ENCODE measurements around the gene AASS. TPM values are rescaled to one million over a fixed set of nuclear protein-coding genes. Genes with fewer than 3 reads are reported as not detected.

Gene AASS
- total RNA-seq, 2 experiments from 2014 or later = 1.9 to 2.2 TPM

DNA sequence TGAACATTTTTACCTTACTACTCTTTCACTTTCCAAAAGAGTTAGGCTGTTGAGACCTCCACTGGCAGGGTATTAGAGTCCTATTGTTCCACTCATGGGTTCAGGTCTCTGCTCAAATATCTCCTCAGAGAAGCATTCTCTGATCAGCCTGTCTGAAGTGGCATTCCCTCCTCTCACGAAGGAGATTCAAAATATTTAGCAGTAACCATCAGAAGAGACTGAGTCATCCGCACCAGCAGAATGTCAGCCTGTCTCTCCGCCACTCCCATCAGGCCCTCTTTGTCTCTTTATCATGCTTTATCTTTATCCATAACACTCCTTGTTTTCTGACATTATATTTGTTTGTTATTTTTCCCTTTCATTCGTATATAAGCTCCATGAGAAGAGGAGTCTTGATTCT lies 79.1 kb downstream of the AASS start:
- CTCF ChIA-PET = no interaction called here
- Mint-ChIP-seq H3K36me3 (ENCODE audit: low read depth) (no peaks in the 10 kb centered on the region), H3K27ac (no peak overlapping the region), H3K27me3 (ENCODE audit: low read depth) (no peaks in the 10 kb centered on the region), H3K4me3 (no peak overlapping the region), H3K9me3 (no peaks in the 10 kb centered on the region), H3K4me1 (ENCODE audit: low read depth) (no peaks in the 10 kb centered on the region)
- intact Hi-C loops (cut with micrococcal nuclease) = no loop called here
- DNase-seq = no peak

DNA sequence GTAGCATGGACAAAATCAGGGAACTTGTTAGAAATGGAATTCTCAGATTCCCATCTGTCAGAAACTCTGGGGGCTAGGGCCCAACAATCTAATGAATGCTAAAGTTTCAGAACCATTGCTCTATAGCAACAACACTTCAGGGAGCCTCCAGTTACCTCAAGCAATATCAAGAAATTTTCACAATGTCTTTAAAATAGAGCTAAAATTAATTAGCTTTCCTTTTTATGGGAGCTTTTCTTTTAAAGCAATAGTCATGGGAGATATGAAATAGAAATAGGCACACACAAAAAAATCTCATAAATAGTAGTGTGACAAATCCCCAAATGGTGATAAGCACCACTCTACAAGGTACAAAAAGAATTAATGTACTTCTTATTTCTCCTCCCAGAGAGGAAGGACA lies 80.9 kb downstream of the AASS start:
- CTCF ChIA-PET = interaction anchor here (0.6 kb wide), 1 partner anchor 440 kb away, joined by 6 read pairs; no protein-coding TSS in a partner anchor
- no peak for DNase-seq
- no peaks in the 10 kb centered on the region for H3K36me3 Mint-ChIP-seq (ENCODE audit: low read depth)
- no peaks in the 10 kb centered on the region for H3K27me3 Mint-ChIP-seq (ENCODE audit: low read depth)
- H3K4me1 Mint-ChIP-seq (ENCODE audit: low read depth) = no peaks in the 10 kb centered on the region
- intact Hi-C loops (cut with micrococcal nuclease) = no loop called here
- H3K9me3 Mint-ChIP-seq = no peaks in the 10 kb centered on the region
- H3K4me3 Mint-ChIP-seq = no peak overlapping the region
- no peak overlapping the region for H3K27ac Mint-ChIP-seq

DNA sequence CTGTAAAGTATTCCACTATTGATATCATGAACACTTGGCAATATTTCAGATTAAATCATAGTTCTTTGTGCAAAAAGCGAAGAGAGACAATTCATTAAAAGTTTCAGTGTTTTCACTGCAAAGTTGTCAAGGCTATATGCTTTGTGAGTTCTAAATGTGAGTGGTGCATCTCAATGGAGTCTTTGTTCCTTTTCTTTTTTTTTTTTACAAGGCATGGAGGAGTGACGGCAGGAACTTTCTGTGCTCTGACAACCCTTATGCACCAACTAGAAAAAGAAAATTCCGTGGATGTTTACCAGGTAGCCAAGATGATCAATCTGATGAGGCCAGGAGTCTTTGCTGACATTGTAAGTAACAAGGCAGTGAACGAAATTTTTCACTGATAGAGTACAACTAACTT lies 84.5 kb downstream of the AASS start:
- CTCF ChIA-PET = no interaction called here
- no peak overlapping the region for H3K4me3 Mint-ChIP-seq
- no peak for DNase-seq
- no peaks in the 10 kb centered on the region for H3K36me3 Mint-ChIP-seq (ENCODE audit: low read depth)
- H3K4me1 Mint-ChIP-seq (ENCODE audit: low read depth) = no peaks in the 10 kb centered on the region
- no peaks in the 10 kb centered on the region for H3K27me3 Mint-ChIP-seq (ENCODE audit: low read depth)
- intact Hi-C loops (cut with micrococcal nuclease) = no loop called here
- H3K27ac Mint-ChIP-seq = no peak overlapping the region
- no peaks in the 10 kb centered on the region for H3K9me3 Mint-ChIP-seq

DNA sequence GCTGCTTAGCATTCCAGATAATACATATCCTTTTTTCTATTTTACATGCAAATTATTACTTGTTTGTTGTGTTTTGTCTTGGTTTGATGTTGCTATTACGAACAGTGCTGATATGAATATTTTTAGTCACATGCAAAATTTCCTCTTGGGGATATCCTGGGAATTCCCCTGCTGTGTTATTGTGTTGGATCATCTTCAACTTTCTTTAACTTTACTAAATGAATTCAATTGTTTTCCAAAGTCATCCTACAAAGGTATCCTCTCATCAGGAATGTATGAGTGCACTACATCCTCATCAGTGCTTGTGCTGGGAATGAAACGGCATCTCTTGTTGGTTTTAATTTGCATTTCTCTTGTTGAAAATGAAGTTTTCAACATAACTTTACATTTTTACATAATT lies 87.1 kb downstream of the AASS start:
- no peaks in the 10 kb centered on the region for H3K4me1 Mint-ChIP-seq (ENCODE audit: low read depth)
- intact Hi-C loops (cut with micrococcal nuclease) = no loop called here
- H3K9me3 Mint-ChIP-seq = no peaks in the 10 kb centered on the region
- CTCF ChIA-PET = no interaction called here
- H3K4me3 Mint-ChIP-seq = no peak overlapping the region
- DNase-seq = no peak
- no peaks in the 10 kb centered on the region for H3K36me3 Mint-ChIP-seq (ENCODE audit: low read depth)
- H3K27ac Mint-ChIP-seq = no peak overlapping the region
- no peaks in the 10 kb centered on the region for H3K27me3 Mint-ChIP-seq (ENCODE audit: low read depth)

DNA sequence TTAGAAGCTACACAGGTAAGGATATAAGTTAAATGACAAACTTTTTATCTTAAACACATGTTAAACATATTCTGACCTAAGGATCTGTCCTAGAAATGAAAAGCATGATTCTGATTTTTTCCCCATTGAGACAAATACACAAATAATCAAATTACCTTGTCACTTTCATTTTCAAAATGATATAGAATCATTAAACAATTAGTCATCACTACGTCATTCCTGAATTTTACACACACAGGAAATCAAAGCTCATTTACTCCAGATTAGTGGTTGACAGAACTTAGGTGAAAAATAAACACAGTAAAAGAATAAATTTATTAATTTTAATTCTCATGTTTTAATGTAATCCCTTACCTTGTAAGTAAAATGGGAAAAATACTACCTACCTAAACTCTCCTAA lies 89.0 kb downstream of the AASS start:
- Mint-ChIP-seq H3K36me3 (ENCODE audit: low read depth) (no peaks in the 10 kb centered on the region), H3K27me3 (ENCODE audit: low read depth) (no peaks in the 10 kb centered on the region), H3K27ac (no peak overlapping the region), H3K9me3 (no peaks in the 10 kb centered on the region), H3K4me1 (ENCODE audit: low read depth) (no peaks in the 10 kb centered on the region), H3K4me3 (no peak overlapping the region)
- CTCF ChIA-PET = no interaction called here
- intact Hi-C loops (cut with micrococcal nuclease) = no loop called here
- no peak for DNase-seq

DNA sequence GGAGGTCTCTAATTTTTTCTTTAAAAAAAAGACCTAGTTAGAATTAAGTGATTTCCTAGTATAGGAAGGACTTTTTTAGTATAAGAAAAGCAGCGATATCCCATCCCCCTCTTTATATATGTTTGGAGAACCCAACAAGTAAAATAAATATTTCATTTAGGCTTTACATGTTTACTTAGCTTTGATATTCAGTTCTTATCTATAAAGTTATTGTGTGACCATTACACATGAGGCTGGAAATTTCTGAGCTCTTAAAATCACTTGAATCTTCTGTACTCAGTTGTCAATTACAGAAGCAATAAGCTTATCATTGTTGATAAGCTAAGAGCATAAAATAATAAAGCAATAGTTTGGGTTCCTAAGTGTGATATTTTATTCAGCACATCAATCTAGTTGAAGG lies 89.7 kb downstream of the AASS start:
- Mint-ChIP-seq H3K9me3 (no peaks in the 10 kb centered on the region), H3K36me3 (ENCODE audit: low read depth) (no peaks in the 10 kb centered on the region), H3K4me3 (no peak overlapping the region), H3K27ac (no peak overlapping the region), H3K4me1 (ENCODE audit: low read depth) (no peaks in the 10 kb centered on the region), H3K27me3 (ENCODE audit: low read depth) (no peaks in the 10 kb centered on the region)
- CTCF ChIA-PET = no interaction called here
- intact Hi-C loops (cut with micrococcal nuclease) = no loop called here
- DNase-seq = no peak

DNA sequence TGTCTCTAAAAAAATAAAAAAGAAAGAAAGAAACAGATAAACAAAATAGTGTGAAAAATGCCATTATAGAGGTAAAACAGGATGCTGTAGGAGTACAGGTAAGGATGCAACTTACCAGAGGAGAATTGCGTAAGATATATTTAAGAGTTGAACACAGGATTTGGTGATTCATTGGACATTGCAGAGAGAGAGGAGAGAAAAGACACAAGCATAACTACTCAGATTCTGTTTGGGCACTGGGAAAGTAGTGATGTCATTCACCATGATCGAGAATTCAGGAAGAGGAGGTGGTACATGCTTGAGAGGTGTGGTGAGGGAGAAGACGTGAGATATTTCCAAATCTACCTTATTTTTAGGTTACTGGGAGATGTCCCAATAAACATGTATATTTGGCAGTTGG lies 97.6 kb downstream of the AASS start:
- H3K27ac Mint-ChIP-seq = no peak overlapping the region
- DNase-seq = no peak
- H3K4me1 Mint-ChIP-seq (ENCODE audit: low read depth) = no peaks in the 10 kb centered on the region
- H3K9me3 Mint-ChIP-seq = no peaks in the 10 kb centered on the region
- no peaks in the 10 kb centered on the region for H3K27me3 Mint-ChIP-seq (ENCODE audit: low read depth)
- no peaks in the 10 kb centered on the region for H3K36me3 Mint-ChIP-seq (ENCODE audit: low read depth)
- CTCF ChIA-PET = no interaction called here
- no peak overlapping the region for H3K4me3 Mint-ChIP-seq
- intact Hi-C loops (cut with micrococcal nuclease) = no loop called here

DNA sequence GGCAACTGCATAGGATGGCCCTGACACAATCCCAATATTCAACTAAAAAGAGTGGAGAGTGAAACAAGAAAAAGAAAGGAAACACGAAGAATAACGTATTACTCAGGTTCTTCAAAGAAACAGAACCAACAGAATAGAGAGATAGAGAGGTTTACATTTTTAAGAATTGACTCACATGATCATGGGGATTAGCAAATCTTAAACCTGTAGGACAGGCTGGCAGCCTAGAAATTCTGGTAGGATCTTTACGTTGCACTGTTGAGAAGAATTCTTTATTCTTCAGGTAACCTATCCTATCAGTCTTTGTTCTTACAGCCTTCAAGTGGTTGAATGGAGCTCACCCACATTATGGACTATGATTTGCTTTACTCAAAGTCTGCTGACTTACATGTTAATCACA lies 103.9 kb downstream of the AASS start:
- CTCF ChIA-PET = no interaction called here
- H3K27ac Mint-ChIP-seq = no peak overlapping the region
- H3K27me3 Mint-ChIP-seq (ENCODE audit: low read depth) = no peaks in the 10 kb centered on the region
- H3K9me3 Mint-ChIP-seq = no peaks in the 10 kb centered on the region
- no peak overlapping the region for H3K4me3 Mint-ChIP-seq
- intact Hi-C loops (cut with micrococcal nuclease) = no loop called here
- no peaks in the 10 kb centered on the region for H3K36me3 Mint-ChIP-seq (ENCODE audit: low read depth)
- no peak for DNase-seq
- no peaks in the 10 kb centered on the region for H3K4me1 Mint-ChIP-seq (ENCODE audit: low read depth)

DNA sequence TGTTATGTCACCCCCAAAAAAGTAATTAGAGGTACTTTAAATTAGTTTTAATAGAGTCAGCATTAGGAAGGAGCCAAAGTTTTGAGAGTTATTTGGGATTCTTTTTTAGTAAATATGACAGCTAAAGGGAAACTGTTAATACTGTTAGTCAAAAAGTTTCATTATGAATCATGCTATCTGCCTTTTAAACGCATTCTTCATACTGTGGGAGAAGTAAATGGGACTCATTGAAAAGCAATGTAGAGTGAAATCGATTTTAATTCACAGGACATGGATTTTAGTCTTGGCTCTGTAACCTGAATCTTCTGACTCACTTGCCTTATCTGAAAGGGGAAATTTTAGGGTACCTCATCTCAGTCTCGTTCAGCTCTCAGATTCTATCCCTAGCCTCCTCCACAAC lies 105.1 kb downstream of the AASS start:
- no peaks in the 10 kb centered on the region for H3K9me3 Mint-ChIP-seq
- no peak for DNase-seq
- no peaks in the 10 kb centered on the region for H3K4me1 Mint-ChIP-seq (ENCODE audit: low read depth)
- no peaks in the 10 kb centered on the region for H3K27me3 Mint-ChIP-seq (ENCODE audit: low read depth)
- no peak overlapping the region for H3K27ac Mint-ChIP-seq
- H3K36me3 Mint-ChIP-seq (ENCODE audit: low read depth) = no peaks in the 10 kb centered on the region
- CTCF ChIA-PET = no interaction called here
- intact Hi-C loops (cut with micrococcal nuclease) = no loop called here
- H3K4me3 Mint-ChIP-seq = no peak overlapping the region

DNA sequence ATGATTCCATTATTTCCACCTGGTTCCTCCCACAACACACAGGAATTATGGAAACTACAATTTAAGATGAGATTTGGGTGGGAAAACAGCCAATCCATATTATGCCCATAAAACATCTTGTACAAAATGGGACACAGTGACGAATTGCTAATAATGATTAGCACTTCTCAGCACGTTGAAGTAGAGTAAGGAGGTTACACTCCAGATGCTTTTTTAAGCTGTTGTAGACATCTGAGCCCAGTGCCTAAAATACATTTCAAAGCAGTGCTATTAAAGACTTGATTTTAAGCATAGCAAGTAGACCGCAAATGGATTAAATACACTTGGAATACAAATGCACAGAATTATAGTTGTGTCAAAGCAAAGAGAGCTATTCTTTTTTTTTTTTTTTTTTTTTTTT lies 105.9 kb downstream of the AASS start:
- no peak overlapping the region for H3K27ac Mint-ChIP-seq
- intact Hi-C loops (cut with micrococcal nuclease) = no loop called here
- no peak overlapping the region for H3K4me3 Mint-ChIP-seq
- H3K9me3 Mint-ChIP-seq = no peaks in the 10 kb centered on the region
- H3K36me3 Mint-ChIP-seq (ENCODE audit: low read depth) = no peaks in the 10 kb centered on the region
- no peak for DNase-seq
- CTCF ChIA-PET = no interaction called here
- no peaks in the 10 kb centered on the region for H3K27me3 Mint-ChIP-seq (ENCODE audit: low read depth)
- H3K4me1 Mint-ChIP-seq (ENCODE audit: low read depth) = no peaks in the 10 kb centered on the region

DNA sequence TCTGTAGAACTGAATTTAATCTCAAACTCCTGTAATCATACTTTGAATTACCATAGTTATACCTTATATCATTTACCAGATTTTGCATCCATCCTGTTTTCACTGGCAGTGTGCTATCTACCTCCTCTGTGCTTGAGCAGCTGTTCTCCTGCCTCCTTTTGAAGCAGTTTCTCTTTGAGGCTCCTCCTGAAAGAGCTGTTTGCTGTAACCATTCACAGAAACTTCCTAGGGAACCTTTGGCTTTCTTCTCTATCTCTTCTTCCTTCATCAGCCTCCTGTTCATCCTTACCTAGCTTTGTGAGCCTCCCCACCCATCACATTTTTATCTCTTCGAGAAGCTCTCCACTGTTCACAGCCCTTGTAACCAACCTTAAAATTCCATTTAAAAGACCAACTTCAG lies 108.2 kb downstream of the AASS start:
- Mint-ChIP-seq H3K27ac (peak overlapping the region; percentile 6), H3K36me3 (ENCODE audit: low read depth) (no peaks in the 10 kb centered on the region), H3K27me3 (ENCODE audit: low read depth) (no peaks in the 10 kb centered on the region), H3K9me3 (no peaks in the 10 kb centered on the region), H3K4me1 (ENCODE audit: low read depth) (no peaks in the 10 kb centered on the region), H3K4me3 (no peak overlapping the region)
- CTCF ChIA-PET = no interaction called here
- DNase-seq = no peak
- intact Hi-C loops (cut with micrococcal nuclease) = no loop called here

DNA sequence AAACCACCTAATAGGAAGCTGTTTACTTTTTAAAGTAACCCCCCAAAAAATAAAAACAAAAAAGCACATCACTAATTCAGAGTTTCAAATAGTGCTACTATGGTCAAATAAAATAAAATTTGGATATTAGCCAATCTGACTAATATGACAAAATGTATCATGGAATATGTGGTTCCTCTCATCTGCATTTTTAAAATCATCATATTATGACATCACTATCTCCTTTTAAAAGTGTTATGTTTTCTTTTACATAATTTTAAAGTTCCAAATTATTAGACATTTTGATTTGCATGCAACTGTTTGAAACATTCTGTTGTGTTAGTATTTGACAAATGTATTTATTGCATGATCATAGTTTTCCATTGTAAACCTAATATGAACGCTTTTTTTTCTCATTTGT lies 110.4 kb downstream of the AASS start:
- Mint-ChIP-seq H3K9me3 (no peaks in the 10 kb centered on the region), H3K4me3 (no peak overlapping the region), H3K27ac (no peak overlapping the region), H3K27me3 (ENCODE audit: low read depth) (no peaks in the 10 kb centered on the region), H3K4me1 (ENCODE audit: low read depth) (no peaks in the 10 kb centered on the region), H3K36me3 (ENCODE audit: low read depth) (no peaks in the 10 kb centered on the region)
- no peak for DNase-seq
- intact Hi-C loops (cut with micrococcal nuclease) = no loop called here
- CTCF ChIA-PET = no interaction called here

DNA sequence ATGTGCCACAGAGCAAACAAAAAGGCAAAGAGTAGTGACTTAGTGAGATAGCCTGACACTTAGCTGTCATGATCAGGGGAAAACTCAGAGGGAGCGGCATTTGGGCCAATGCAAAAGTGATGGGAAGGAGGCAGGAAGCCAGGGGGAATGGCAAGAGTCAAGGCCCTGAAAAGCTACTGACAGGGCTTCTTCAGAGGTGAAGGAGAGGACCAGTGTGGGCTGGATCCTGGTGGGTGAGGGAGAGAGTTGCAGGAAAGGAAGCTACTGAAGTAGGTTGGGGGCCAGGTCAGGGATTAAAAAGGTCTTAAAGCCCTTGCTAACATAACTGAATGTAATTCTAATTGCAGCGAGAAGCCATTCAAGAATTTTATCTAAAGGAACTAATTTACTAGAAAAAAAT lies 117.0 kb downstream of the AASS start:
- H3K27ac Mint-ChIP-seq = no peak overlapping the region
- H3K36me3 Mint-ChIP-seq (ENCODE audit: low read depth) = no peaks in the 10 kb centered on the region
- no peaks in the 10 kb centered on the region for H3K27me3 Mint-ChIP-seq (ENCODE audit: low read depth)
- CTCF ChIA-PET = no interaction called here
- peaks cover 3% of the 10 kb centered on the region for H3K9me3 Mint-ChIP-seq
- no peaks in the 10 kb centered on the region for H3K4me1 Mint-ChIP-seq (ENCODE audit: low read depth)
- intact Hi-C loops (cut with micrococcal nuclease) = no loop called here
- no peak overlapping the region for H3K4me3 Mint-ChIP-seq
- DNase-seq = no peak

Data from activated naive CD4-positive, alpha-beta T cell treated with anti-CD3 and anti-CD28 coated beads for 36 hours (primary cell).